HUDEP-2 (cell line): ENCODE data around the gene SLC38A6.

Experiments used
- DNase-seq, 76 experiments: peaks; one replicate each; lab custom pipeline; 2025; ENCODE audit not compliant: unreplicated experiment in 76 of 76; lab: John Stamatoyannopoulos, UW

Gene SLC38A6

GRCh38 chr14:60980811-60981632 is at the start of gene SLC38A6, which contains the start of gene TRMT5:
Gene SLC38A6 (plus strand): TSS chr14:60981245. CDS start chr14:60981278, 33 bp downstream.
Gene TRMT5 (minus strand): TSS chr14:60981079. CDS start chr14:60980973, 106 bp downstream.
- DNase-seq: peak; percentile 26 to 93 (median 84)

GRCh38 chr14:60933920-60934655 is 47.0 kb upstream of the SLC38A6 start:
- peak in 72 of 76 experiments; percentile 6 to 81 (median 39) for DNase-seq

- no peak for DNase-seq
These were observed 45.7 kb upstream of the SLC38A6 start for GRCh38 chr14:60935319-60935718.

GRCh38 chr14:60943637-60944032 is 37.4 kb upstream of the SLC38A6 start:
- DNase-seq: no peak

- no peak for DNase-seq
These were observed 36.8 kb upstream of the SLC38A6 start for GRCh38 chr14:60944204-60944603.

GRCh38 chr14:60945984-60946383 is 35.1 kb upstream of the SLC38A6 start:
- DNase-seq: no peak

GRCh38 chr14:60946773-60947172 is 34.3 kb upstream of the SLC38A6 start:
- no peak for DNase-seq

GRCh38 chr14:60951776-60952435 is 29.1 kb upstream of the SLC38A6 start:
- no peak for DNase-seq

- no peak for DNase-seq
These were observed 24.8 kb upstream of the SLC38A6 start for GRCh38 chr14:60956202-60956601.

- DNase-seq: no peak
These were observed 24.4 kb upstream of the SLC38A6 start for GRCh38 chr14:60956632-60957031.

- no peak for DNase-seq
These were observed 22.9 kb upstream of the SLC38A6 start for GRCh38 chr14:60958146-60958545.

- DNase-seq: no peak
These were observed 17.3 kb upstream of the SLC38A6 start for GRCh38 chr14:60963761-60964160.

GRCh38 chr14:60964904-60965303 is 16.1 kb upstream of the SLC38A6 start:
- no peak for DNase-seq

GRCh38 chr14:60965402-60965801 is 15.6 kb upstream of the SLC38A6 start:
- DNase-seq: peak in 1 of 76 experiments; percentile 2

- DNase-seq: no peak
These were observed 12.9 kb upstream of the SLC38A6 start for GRCh38 chr14:60968099-60968498.

- DNase-seq: no peak
These were observed 12.4 kb upstream of the SLC38A6 start for GRCh38 chr14:60968671-60969070.

- DNase-seq: no peak
These were observed 10.9 kb upstream of the SLC38A6 start for GRCh38 chr14:60970146-60970545.

- DNase-seq: no peak
These were observed 9.8 kb upstream of the SLC38A6 start for GRCh38 chr14:60971271-60971670.

- DNase-seq: no peak
These were observed 8.8 kb upstream of the SLC38A6 start for GRCh38 chr14:60972295-60972694.

GRCh38 chr14:60973070-60973469 is 8.0 kb upstream of the SLC38A6 start:
- no peak for DNase-seq

GRCh38 chr14:60974090-60974651 is 6.9 kb upstream of the SLC38A6 start:
- no peak for DNase-seq
